GM13977 (cell line): ENCODE data around the gene PRAMEF1.
A peak's percentile ranks its signal among the peaks of the same experiment; 100 is the strongest.
"Not testable (repeated sequence)": the region's sequence is repeated elsewhere in the genome, so short reads cannot be mapped to it uniquely, and the experiment has no call there.

Experiments used
- DNase-seq: peaks from one replicate; pipeline ENCODE4 v3.0.0; 2012; ENCODE audit warnings: low spot score
- in situ Hi-C: fragments of 300-500 bp; cut with MboI; formaldehyde crosslinking; loops from one replicate; pipeline ENCODE4 v1.12.0; 2022; ENCODE audit warnings: low sequenced_read_pairs, low pct_unique_long_range_greater_than_20kb, mixed read lengths, inconsistent platforms; ENCODE audit not compliant: unreplicated experiment
- TF ChIP-seq, protein P1 (sequence below): IDR thresholded peaks from 2 replicates; pipeline ENCODE4 v1.5.1; 2012; ENCODE audit warnings: mild to moderate bottlenecking, control low read depth; ENCODE audit not compliant: insufficient read depth; ENCODE audit errors: extremely low read depth, missing control alignments

Gene PRAMEF1, protein sequence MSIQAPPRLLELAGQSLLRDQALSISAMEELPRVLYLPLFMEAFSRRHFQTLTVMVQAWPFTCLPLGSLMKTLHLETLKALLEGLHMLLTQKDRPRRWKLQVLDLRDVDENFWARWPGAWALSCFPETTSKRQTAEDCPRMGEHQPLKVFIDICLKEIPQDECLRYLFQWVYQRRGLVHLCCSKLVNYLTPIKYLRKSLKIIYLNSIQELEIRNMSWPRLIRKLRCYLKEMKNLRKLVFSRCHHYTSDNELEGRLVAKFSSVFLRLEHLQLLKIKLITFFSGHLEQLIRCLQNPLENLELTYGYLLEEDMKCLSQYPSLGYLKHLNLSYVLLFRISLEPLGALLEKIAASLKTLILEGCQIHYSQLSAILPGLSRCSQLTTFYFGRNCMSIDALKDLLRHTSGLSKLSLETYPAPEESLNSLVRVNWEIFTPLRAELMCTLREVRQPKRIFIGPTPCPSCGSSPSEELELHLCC

DNA sequence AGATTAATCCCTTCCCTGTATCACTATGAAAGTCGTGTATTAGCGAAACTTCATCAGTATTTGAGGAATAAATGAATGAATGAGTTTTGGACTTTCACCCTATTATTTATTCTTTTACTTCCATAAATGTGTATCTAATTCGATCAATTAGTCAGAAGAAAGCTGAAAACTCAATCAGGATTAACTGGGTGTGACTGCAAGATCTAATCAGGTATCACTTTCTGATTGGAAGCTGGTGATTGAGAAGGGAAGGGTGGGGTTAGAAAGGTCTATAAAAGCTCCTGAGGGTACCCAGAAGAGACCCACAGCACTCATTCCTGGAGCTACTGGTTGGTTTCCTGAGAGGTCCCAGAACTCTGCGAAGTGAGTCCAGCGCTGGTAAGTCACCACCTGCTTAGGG is at the start of gene PRAMEF1:
Gene PRAMEF1 (plus strand): TSS at position 301 of the 400 bp plus-strand sequence. CDS start 1,831 bp downstream, outside the sequence.
- DNase-seq, in situ Hi-C loops: not testable (repeated sequence)

DNA sequence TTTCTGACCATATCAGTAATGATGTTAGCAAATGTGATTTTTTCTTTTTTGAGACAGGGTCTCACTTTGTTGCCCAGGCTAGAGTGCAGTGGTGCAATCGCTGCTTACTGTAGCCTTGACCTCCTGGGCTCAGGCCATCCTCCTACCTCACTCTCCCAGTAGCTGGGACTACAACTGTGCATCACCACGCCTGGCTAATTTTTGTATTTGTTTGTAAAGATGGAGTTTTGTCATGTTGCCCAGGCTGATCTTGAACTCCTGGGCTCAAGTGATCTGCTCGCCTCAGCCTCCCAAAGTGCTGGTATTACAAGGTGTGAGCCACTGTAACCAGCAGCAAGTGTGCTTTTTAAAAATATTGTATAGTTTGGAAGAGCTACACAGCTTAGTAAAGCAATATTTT is 49.3 kb upstream of the PRAMEF1 start:
- TF ChIP-seq, protein P1, sequence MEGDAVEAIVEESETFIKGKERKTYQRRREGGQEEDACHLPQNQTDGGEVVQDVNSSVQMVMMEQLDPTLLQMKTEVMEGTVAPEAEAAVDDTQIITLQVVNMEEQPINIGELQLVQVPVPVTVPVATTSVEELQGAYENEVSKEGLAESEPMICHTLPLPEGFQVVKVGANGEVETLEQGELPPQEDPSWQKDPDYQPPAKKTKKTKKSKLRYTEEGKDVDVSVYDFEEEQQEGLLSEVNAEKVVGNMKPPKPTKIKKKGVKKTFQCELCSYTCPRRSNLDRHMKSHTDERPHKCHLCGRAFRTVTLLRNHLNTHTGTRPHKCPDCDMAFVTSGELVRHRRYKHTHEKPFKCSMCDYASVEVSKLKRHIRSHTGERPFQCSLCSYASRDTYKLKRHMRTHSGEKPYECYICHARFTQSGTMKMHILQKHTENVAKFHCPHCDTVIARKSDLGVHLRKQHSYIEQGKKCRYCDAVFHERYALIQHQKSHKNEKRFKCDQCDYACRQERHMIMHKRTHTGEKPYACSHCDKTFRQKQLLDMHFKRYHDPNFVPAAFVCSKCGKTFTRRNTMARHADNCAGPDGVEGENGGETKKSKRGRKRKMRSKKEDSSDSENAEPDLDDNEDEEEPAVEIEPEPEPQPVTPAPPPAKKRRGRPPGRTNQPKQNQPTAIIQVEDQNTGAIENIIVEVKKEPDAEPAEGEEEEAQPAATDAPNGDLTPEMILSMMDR = no peak
- in situ Hi-C loops = no loop called here
- DNase-seq = no peak

- TF ChIP-seq, protein P1 = no peak
- in situ Hi-C loops = no loop called here
- no peak for DNase-seq
These were observed 45.8 kb upstream of the PRAMEF1 start for GRCh38 chr1:12745126-12745991.

DNA sequence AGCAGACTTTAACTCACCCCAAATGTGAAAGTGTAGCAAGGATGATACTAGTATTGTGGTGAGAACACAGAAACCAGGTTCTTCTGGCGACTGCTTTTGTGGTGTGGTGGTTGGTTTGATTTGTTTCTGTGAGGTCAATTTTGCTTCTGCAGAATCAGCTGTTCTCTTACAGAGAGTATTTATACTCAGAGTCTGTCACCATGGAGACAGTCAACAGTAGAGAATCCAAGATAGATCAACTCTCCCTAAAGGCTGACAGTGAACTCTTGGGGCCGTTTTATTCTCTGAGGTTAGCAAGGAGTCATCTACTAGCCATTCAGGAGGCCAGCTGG is 45.2 kb upstream of the PRAMEF1 start, which contains the start of gene CFAP107:
Gene CFAP107 (plus strand): TSS at position 209 of the 332 bp plus-strand sequence. CDS start 231 bp downstream, outside the sequence.
- in situ Hi-C loops = no loop called here
- DNase-seq = peak; percentile 21
- TF ChIP-seq, protein P1 = no peak

GRCh38 chr1:12748778-12749355 is 42.3 kb upstream of the PRAMEF1 start:
- in situ Hi-C loops = no loop called here
- no peak for DNase-seq

DNA sequence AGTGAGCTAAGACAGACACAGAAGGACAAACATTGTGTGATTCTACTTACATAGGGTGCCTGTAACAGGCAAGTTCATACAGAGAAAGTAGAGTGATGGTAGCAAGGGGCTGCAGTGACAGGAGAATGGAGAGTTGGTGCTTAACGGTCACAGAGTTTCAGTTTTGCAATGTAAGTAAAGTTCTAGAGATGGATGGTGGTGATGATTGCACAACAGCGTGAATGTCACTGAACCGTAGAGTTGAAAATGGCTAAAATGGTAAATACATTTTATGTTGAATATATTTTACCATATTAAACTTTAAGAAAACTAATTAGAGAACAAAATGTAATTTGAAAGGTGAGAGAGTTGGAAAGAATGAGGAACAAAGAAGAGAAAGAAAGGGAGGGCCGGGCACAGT is 36.5 kb upstream of the PRAMEF1 start:
- in situ Hi-C loops = no loop called here
- TF ChIP-seq, protein P1 = no peak
- DNase-seq = no peak

More at GRCh38 chr1:12748778-12749355, 42.3 kb upstream of the PRAMEF1 start:
- TF ChIP-seq, protein P1 = no peak
